Liver (tissue), 3 donors: ENCODE results near the gene RBMS3.

Experiments
- EGR1 ChIP-seq, 2 donors: IDR thresholded peaks; 2 replicates each; pipeline ENCODE4 v1.6.1; 2016 to 2018; ENCODE audit warnings: antibody characterized with exemption in 2 of 2, low read depth in 2 of 2
- FOXA1 ChIP-seq: IDR thresholded peaks from 2 replicates; pipeline ENCODE4 v1.6.1; 2016; ENCODE audit warnings: antibody characterized with exemption
- GABPA ChIP-seq, 2 donors: IDR thresholded peaks in 1 of 2; conservative IDR thresholded peaks in 1 of 2; 2 replicates each; pipeline ENCODE4 v1.6.1; 2016; ENCODE audit warnings: antibody characterized with exemption in 2 of 2, mild to moderate bottlenecking in 1 of 2, moderate library complexity in 1 of 2
- JUND ChIP-seq, 2 donors: IDR thresholded peaks; 2 replicates each; pipeline ENCODE4 v1.6.1; 2016; ENCODE audit warnings: antibody characterized with exemption in 2 of 2
- RAD21 ChIP-seq, 2 donors: IDR thresholded peaks; 2 replicates each; pipeline ENCODE4 v1.6.1; 2016; ENCODE audit warnings: antibody characterized with exemption in 2 of 2, mild to moderate bottlenecking in 2 of 2
- YY1 ChIP-seq: IDR thresholded peaks from 2 replicates; pipeline ENCODE4 v1.6.1; 2016; ENCODE audit warnings: antibody characterized with exemption, mild to moderate bottlenecking
- TF ChIP-seq, protein P1 (sequence below): fragments of 150-350 bp; IDR thresholded peaks from 2 replicates; pipeline ENCODE4 v1.5.1; 2017; ENCODE audit warnings: improper control_type of control experiment, low read depth, low read length; ENCODE audit not compliant: missing input control
- TF ChIP-seq, protein P2 (sequence below): IDR thresholded peaks from 2 replicates; pipeline ENCODE4 v1.6.1; 2016; ENCODE audit warnings: antibody characterized with exemption
- TF ChIP-seq, protein P3 (sequence below): IDR thresholded peaks from 2 replicates; pipeline ENCODE4 v1.6.1; 2016; ENCODE audit warnings: antibody characterized with exemption
- TF ChIP-seq, protein P4 (sequence below): IDR thresholded peaks from 2 replicates; pipeline ENCODE4 v1.6.1; 2016; ENCODE audit warnings: antibody characterized with exemption, mild to moderate bottlenecking
- TF ChIP-seq, protein P5 (sequence below): IDR thresholded peaks from 2 replicates; pipeline ENCODE4 v1.6.1; 2016; ENCODE audit warnings: antibody characterized with exemption
- donor health status: healthy.
- donor health status: healthy.

DNA sequence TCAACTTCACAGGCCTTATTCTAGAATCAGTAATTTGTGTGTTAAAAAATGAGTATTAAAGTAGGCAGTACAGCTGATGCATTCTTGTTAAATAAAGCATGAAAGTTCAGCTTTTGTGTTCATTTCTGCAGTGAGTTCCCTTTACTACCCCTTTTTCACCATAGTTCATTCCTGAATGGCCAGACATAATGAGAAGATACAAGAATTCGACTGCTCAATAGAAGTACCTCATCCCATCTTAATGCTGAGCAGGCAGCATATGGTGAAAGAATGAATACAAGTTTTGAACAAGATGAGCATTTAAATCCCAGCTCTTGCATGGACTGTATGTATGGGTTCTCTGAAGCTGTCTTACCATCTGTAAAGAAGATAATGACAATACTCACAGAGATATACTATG lies 677.9 kb downstream of the RBMS3 start:
- TF ChIP-seq, protein P1, sequence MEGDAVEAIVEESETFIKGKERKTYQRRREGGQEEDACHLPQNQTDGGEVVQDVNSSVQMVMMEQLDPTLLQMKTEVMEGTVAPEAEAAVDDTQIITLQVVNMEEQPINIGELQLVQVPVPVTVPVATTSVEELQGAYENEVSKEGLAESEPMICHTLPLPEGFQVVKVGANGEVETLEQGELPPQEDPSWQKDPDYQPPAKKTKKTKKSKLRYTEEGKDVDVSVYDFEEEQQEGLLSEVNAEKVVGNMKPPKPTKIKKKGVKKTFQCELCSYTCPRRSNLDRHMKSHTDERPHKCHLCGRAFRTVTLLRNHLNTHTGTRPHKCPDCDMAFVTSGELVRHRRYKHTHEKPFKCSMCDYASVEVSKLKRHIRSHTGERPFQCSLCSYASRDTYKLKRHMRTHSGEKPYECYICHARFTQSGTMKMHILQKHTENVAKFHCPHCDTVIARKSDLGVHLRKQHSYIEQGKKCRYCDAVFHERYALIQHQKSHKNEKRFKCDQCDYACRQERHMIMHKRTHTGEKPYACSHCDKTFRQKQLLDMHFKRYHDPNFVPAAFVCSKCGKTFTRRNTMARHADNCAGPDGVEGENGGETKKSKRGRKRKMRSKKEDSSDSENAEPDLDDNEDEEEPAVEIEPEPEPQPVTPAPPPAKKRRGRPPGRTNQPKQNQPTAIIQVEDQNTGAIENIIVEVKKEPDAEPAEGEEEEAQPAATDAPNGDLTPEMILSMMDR, result no peak
- no peak for TF ChIP-seq JUND (IDR thresholded peaks at IDR 0.05)
- no peak for TF ChIP-seq YY1
- TF ChIP-seq RAD21 (IDR thresholded peaks at IDR 0.05), result no peak
- TF ChIP-seq FOXA1, result no peak
- TF ChIP-seq, protein P2, sequence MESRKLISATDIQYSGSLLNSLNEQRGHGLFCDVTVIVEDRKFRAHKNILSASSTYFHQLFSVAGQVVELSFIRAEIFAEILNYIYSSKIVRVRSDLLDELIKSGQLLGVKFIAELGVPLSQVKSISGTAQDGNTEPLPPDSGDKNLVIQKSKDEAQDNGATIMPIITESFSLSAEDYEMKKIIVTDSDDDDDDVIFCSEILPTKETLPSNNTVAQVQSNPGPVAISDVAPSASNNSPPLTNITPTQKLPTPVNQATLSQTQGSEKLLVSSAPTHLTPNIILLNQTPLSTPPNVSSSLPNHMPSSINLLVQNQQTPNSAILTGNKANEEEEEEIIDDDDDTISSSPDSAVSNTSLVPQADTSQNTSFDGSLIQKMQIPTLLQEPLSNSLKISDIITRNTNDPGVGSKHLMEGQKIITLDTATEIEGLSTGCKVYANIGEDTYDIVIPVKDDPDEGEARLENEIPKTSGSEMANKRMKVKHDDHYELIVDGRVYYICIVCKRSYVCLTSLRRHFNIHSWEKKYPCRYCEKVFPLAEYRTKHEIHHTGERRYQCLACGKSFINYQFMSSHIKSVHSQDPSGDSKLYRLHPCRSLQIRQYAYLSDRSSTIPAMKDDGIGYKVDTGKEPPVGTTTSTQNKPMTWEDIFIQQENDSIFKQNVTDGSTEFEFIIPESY, result no peak
- TF ChIP-seq, protein P3, sequence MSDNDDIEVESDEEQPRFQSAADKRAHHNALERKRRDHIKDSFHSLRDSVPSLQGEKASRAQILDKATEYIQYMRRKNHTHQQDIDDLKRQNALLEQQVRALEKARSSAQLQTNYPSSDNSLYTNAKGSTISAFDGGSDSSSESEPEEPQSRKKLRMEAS, result no peak
- TF ChIP-seq, protein P4, sequence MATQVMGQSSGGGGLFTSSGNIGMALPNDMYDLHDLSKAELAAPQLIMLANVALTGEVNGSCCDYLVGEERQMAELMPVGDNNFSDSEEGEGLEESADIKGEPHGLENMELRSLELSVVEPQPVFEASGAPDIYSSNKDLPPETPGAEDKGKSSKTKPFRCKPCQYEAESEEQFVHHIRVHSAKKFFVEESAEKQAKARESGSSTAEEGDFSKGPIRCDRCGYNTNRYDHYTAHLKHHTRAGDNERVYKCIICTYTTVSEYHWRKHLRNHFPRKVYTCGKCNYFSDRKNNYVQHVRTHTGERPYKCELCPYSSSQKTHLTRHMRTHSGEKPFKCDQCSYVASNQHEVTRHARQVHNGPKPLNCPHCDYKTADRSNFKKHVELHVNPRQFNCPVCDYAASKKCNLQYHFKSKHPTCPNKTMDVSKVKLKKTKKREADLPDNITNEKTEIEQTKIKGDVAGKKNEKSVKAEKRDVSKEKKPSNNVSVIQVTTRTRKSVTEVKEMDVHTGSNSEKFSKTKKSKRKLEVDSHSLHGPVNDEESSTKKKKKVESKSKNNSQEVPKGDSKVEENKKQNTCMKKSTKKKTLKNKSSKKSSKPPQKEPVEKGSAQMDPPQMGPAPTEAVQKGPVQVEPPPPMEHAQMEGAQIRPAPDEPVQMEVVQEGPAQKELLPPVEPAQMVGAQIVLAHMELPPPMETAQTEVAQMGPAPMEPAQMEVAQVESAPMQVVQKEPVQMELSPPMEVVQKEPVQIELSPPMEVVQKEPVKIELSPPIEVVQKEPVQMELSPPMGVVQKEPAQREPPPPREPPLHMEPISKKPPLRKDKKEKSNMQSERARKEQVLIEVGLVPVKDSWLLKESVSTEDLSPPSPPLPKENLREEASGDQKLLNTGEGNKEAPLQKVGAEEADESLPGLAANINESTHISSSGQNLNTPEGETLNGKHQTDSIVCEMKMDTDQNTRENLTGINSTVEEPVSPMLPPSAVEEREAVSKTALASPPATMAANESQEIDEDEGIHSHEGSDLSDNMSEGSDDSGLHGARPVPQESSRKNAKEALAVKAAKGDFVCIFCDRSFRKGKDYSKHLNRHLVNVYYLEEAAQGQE, result no peak
- no peak for TF ChIP-seq GABPA (IDR thresholded peaks at IDR 0.05 in 1 of 2, conservative IDR thresholded peaks at IDR 0.05 in 1 of 2)
- TF ChIP-seq EGR1 (IDR thresholded peaks at IDR 0.05; ENCODE audit: low read depth in 2 of 2), result no peak
- TF ChIP-seq, protein P5, sequence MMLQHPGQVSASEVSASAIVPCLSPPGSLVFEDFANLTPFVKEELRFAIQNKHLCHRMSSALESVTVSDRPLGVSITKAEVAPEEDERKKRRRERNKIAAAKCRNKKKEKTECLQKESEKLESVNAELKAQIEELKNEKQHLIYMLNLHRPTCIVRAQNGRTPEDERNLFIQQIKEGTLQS, result no peak
